Measurements from ENCODE around the gene SOX30.

Gene SOX30

GRCh38 chr5:157659868-157660660, 7.8 kb upstream of the SOX30 start:
- DNase-seq (ENCODE audit: low read depth): no peak

- no peak for DNase-seq (ENCODE audit: low read depth)
These were observed 6.7 kb upstream of the SOX30 start for GRCh38 chr5:157658893-157659292.

- DNase-seq (ENCODE audit: low read depth): no peak
These were observed 5.3 kb upstream of the SOX30 start for GRCh38 chr5:157657516-157657915.

- peak; percentile 22 for DNase-seq (ENCODE audit: low read depth)
These were observed 438 bp downstream of the SOX30 start for GRCh38 chr5:157651623-157652376.

- no peak for DNase-seq (ENCODE audit: low read depth)
These were observed 1.1 kb downstream of the SOX30 start for GRCh38 chr5:157650991-157651611.

DNA sequence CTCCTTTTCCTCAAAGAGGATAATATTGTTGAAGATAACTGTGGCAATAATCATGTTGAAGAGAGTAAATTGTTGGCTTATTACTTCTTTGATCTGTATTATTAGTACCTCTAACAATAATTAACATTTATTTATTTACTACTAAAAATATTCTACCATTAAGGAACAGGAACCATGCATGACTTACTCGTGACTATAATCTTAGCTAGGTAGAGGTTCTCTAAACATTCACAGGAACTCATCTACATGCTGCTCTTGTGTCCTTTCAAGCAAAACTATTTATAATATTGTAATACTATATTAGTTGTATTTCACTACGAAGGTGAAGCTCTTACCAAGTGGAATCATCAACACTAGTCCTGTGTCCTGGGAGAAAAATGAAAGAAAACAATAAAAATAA, 3.1 kb downstream of the SOX30 start:
- no peak for DNase-seq (ENCODE audit: low read depth)

DNA sequence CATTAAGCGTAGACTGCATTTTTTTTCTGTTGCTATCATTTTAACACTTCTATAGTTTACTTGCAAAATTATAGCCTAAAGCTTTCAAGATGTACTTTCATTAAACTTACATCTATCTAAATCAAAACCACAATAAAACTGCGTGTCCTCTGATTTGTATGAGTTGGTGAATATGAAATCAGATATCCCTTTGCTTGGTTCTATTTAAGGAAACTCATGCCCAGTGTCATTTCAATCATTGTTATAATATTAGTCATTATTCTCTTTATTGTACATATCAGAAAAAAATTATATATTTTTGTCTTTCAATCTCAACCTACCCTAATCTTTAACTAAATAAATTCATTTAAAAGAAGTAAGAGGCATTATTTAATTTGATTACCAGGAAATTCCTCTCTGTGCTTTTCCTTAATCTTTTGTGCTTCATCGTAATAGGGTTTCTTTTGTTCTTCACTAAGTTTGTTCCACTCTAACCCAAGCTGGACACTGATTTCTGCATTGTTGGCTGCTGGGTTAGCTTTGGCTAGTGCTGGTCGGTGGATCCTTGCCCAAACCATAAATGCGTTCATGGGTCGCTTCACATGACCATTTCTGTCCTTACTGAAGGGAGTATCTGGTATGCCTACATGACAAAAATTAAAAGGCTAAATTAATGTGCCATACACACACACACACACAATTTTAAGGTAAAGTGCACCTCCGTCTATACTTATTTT, 3.8 kb downstream of the SOX30 start:
- no peak for DNase-seq (ENCODE audit: low read depth)

- DNase-seq (ENCODE audit: low read depth): no peak
These were observed 11.7 kb downstream of the SOX30 start for GRCh38 chr5:157640406-157641066.

DNA sequence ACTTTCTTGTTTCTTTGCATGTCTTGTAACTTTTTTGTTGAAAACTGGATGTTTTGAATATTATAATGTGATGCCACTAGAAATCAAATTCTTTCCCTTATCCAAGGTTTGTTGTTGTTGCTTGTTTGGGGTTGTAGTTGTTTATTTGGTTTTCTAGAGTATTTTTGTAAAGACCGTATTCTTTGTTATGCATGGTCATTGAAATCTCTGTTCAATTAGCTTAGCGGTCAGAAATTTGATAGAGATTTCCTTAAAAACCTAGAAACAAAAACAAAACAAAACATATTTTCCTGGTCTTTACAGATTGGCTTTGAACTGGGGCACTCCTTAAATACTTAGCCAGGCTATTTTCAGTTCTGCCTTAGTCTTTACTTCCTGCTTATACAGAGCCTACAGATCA, 21.9 kb downstream of the SOX30 start:
- DNase-seq (ENCODE audit: low read depth): no peak

DNA sequence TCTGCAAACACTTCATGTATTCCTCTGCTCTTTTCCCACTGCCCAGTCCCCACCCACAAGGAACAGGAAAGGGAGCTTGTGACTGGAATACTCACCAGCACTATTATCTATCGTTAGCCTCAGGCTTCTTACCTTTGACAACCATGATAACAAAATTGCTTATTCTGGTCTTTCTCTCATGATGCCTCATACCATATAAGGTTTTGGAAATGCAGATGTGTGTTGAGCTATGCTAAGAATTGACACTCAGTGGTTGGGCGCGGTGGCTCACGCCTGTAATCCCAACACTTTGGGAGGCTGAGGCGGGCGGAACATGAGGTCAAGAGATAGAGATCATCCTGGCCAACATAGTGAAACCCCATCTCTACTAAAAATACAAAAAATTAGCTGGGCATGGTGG, 25.4 kb downstream of the SOX30 start:
- no peak for DNase-seq (ENCODE audit: low read depth)

DNA sequence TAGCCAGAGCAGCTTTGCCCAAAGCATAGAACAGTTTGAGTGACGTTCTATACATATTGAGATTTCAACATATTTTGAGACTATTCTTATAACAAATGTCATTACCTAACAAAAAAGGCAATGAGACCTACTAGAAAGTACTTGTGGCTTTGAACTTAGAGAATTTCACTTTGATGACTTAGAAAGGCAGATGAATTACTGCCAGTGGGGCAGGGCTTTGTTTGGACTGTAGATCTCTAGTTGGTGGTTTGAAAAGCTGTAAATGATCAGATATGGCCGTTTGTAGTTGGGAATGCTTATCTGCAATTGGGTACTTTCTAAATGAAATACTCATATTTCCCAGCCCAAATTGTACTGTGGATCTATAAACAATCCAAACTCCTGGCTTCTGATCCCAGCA, 28.1 kb downstream of the SOX30 start:
- DNase-seq (ENCODE audit: low read depth): no peak

GRCh38 chr5:157620776-157621175, 31.5 kb downstream of the SOX30 start:
- DNase-seq (ENCODE audit: low read depth): no peak

DNA sequence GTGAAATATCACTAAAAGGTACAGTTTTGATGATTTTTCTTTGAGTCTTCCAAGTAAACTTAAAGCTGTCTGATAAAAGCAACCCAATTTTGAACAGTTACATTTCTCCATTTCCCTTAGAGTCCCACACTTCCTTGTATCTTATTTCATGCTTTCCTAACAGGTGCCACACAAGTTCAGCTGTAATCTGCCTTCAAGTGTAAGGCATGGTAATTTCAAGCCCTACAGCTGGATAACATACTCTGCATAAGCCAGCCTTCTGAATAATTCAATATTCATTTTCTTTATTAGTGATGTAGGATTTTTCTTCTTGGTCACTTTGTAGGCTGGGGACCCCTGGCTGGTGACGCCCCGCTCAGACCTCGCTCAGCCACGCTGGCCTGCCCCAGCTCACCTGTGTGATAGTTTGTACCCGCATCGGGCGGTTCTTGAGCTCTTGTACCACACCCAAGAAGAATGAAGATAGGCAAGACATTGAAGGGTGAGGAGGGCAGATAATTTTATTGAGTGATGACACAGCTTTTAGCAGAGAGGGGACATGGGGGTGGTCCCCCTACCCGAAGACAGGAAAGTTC, 34.0 kb downstream of the SOX30 start:
- DNase-seq (ENCODE audit: low read depth): no peak

DNA sequence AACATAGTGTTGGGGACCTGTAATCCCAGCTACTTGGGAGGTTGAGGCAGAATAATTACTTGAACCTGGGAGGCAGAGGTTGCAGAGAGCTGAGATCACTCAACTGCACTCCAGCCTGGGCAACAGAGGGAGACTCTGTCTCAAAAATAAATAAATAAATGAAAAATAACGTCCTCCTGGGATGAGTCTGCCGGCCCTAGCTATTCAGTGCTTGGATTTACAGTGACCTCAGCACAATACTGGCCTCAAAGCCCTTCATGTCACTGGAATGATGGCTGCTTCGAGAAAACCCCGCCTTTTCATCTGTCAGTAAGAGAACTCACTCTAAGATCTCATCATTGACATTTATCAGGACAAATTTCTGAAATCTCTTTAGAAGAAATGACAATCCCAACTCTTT, 35.5 kb downstream of the SOX30 start:
- no peak for DNase-seq (ENCODE audit: low read depth)

GRCh38 chr5:157613385-157614245, 38.6 kb downstream of the SOX30 start:
- no peak for DNase-seq (ENCODE audit: low read depth)

DNA sequence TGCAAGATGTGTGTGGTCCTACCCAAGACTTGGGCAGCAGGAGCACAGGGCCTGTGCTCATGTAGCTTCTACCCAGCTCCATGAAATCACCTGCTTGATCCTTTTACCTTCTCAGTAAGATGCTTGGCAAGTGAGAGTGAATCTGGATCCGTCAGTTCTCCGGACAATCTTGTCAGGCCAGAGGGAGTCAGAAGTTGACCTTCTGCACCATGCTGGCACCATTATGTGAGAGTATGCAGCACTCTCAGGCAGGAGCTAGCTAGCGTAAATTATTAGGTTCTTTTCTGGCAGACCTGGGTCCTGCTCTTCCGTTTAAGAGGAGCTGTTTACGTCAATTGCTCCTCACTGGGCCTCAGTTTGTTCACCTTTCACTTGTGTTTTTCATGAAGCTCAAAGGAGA, 39.7 kb downstream of the SOX30 start:
- no peak for DNase-seq (ENCODE audit: low read depth)

DNA sequence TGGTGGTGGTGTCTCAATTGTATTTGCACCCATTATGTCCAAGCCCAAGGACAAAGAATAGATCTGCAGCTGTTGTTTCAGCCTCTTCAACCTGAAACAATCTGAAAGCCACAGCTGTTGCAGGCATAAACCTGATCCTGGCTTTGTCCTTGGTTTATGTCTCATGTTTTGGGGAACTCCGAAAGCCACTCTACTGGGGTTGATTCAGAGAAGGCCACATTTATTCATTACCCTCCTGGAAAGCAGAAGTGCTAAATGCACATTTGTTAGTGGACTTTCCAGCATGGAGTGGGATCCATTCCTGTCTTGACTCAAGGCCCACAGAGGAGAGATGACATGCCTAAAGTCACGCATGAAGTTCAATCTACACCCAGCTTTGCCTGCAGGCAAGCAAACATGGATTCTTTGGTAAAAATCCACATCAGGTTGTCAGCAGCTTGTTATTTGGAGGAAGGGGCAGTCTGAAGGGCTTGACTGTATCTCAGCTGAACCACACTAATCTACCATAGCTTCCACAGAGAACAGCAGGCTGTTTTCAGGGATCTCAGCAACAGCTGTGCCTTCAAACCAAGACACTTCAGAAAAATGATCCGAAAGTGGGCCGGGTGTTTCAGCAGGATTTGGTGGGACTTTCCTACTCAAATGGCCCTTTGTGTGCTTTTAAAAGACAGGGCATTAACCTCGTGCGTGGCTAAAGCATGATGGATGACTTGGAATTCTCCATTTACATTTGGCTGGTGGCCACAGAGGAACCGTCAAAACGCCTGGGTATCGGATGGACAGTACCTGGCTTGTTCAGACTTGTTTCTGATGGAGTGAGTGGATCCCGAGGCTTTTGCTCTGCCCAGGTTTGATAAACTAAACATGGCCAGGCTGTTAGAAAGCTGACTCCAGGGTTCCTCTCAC, 40.4 kb downstream of the SOX30 start:
- no peak for DNase-seq (ENCODE audit: low read depth)

- DNase-seq (ENCODE audit: low read depth): no peak
These were observed 41.2 kb downstream of the SOX30 start for GRCh38 chr5:157610990-157611389.

DNA sequence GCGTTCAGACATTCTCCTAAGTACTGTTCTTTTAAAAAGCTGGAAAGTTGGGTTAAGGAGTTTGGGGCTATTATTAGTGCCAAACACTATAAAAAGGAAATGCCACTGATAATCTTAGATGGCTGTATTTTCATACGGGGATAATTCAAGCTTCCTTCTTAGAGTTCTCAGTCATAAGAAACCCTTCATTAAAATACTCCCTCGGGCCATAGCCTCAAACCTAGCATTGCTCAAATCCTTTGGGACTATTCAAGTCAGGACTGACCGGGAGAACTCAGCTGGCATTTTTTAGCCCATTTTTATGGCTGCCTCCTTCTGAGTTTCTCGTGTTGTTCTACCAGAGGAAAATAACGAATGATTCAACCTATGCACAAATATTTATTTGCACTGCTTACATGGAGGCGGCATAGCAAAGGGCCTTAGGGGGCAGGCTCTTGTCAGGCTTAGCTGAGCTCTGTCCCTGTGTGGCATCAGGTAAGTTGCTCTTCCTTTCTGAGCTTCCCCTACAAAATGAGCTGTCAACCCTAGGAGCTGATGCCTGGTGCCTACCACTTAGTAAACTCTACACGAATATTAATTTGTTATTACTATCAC, 43.2 kb downstream of the SOX30 start:
- DNase-seq (ENCODE audit: low read depth): no peak

Data from fibroblast of the conjunctiva (primary cell).